C1 segment of cervical spinal cord (tissue), 14 donors: ENCODE data around the gene PPP2R1B.
A peak's percentile ranks its signal among the peaks of the same experiment; 100 is the strongest.
"Not testable (repeated sequence)": the region's sequence is repeated elsewhere in the genome, so short reads cannot be mapped to it uniquely, and the experiment has no call there.

Experiments used
- DNase-seq, 14 donors: peaks; one replicate each; lab custom pipeline; 2025; lab: John Stamatoyannopoulos, UW

Gene PPP2R1B

GRCh38 chr11:111729071-111729830 is 36.9 kb downstream of the PPP2R1B start:
- peak in 1 of 14 donors; percentile 13 for DNase-seq

DNA sequence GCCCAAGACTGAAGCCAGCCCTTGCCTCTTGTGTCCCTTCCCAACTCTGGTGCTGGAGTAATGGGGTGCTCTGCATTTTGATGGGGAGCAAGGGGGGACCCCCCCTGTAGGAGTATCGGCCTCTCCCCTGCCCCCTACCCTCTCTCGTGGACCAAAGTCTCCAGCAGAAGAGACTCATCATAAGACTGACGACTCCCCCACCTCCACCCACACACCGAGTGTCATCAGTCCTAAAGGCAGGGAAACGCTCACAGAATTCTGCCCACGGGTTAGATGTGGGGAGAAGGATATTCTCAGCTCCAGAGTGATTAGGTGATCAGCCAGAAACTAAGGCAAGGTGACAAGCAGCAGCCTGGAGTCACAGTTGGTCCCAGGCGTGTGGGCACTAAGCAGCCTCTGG is 38.8 kb downstream of the PPP2R1B start:
- no peak for DNase-seq

DNA sequence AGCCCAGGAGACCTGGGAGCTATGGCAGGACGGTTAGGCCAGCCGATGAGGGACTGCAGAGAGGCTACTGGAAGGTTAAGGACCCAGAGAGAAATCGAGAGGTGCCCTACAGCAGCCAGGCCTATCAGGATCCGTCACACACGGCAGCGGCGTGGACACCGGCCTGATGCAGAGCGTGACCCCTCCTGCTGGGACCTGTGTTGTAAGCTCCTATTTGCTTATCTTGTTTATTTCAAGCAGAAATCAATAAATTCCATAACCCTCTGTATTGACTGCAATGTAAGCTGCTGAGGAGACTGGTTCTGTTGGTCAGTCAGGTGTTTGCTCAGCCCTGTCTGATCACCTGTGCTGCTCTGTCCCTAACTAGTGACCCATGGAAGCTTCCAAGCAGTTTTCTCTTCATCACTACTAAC is 39.9 kb downstream of the PPP2R1B start:
- no peak for DNase-seq

DNA sequence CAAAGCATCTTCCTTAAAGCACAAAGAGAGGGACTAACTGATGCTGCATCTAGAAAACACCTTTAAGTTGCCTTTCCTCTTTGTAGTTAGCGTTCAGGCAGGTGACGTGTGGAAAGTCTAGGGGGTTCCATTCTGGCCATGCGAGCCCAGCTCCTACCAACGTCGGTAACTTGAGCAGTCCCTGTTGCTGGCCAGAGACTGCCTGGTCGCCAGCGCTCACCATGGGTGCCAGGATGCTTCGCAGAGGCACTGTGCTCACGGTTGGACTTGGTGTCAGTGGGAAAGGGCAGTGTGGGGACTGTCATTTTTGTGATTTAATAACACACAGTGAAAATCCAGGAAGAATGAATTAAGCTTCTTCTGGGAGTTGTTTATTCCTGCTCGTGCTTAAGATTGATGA is 40.6 kb downstream of the PPP2R1B start:
- peak in 1 of 14 donors; percentile 1 for DNase-seq

- no peak for DNase-seq
Measured at GRCh38 chr11:111724615-111725129, 41.5 kb downstream of the PPP2R1B start.

GRCh38 chr11:111723595-111723994 is 42.6 kb downstream of the PPP2R1B start:
- DNase-seq: no peak

GRCh38 chr11:111722501-111722900 is 43.7 kb downstream of the PPP2R1B start:
- no peak for DNase-seq

DNA sequence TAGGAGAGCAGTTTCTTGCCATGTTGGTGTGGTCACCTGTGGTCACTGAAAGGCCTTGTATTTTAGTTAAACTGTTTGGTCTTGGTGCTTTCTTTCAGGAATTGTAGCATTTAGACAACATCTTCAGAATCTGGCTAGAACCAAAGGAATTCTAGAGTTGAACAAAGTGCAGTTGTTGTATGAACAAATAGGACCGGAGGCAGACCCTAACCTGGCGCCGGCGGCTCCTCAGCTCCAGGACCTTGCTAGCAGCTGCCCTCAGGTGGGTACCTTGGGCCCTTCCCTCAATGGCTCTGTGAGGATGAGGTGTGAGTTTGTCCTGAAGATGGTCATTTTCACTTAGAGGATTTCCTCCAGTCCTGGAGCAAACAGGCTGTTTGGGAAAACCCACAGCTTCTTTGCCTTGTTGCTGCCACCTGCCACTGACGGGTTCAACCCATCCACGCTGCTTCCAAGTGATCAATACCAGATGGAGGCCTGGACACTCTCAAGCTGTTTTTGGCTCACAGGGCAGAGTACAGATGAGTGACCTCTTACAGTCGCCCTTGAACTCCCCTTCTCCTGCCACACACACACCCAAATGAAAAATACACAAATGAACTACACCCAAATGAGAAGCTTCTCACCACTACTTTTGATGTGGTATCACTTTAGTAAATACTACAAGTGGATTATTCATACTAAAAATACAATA is 45.2 kb downstream of the PPP2R1B start:
- no peak for DNase-seq

GRCh38 chr11:111719379-111719778 is 46.8 kb downstream of the PPP2R1B start:
- DNase-seq: no peak

DNA sequence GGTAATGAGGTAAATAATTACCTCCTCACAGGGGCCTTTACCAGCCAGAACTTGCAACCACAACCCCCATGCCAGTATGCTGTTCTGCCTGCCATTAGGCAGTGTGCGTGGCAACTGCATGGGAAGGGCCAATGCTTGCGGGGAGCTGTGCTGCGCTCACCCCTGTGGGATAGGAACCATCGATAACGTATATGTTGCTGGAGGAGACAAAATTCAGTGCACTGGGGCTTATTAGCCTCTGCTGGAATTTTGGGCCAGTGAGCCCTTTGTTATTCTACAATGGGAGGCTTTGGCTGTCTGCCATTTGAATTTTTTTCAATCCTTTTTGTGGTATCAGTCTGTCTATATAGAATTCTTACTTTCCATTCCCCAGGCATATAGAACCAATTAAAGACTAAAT is 47.3 kb downstream of the PPP2R1B start:
- DNase-seq: no peak

DNA sequence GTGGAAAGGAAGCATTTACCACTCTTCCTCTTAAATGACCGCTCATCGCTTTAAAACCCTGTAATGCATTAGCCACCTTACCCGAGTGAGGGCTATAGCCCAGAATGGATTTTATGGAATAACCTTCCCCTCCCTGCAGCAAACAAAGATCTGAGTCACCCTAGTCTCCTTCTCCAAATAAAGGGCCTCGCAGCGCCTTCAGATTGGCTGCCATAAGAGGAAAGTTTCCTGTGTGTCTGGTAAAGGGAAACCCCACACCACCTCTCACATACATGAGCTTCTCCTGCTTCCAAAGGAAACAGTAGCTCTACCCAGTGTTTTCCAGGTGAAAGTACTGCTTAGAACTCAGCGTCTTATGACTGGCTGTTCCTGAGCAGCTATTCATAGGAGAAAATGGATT is 47.8 kb downstream of the PPP2R1B start:
- no peak for DNase-seq

- DNase-seq: not testable (repeated sequence)
Measured at GRCh38 chr11:111717660-111718059, 48.5 kb downstream of the PPP2R1B start.

DNA sequence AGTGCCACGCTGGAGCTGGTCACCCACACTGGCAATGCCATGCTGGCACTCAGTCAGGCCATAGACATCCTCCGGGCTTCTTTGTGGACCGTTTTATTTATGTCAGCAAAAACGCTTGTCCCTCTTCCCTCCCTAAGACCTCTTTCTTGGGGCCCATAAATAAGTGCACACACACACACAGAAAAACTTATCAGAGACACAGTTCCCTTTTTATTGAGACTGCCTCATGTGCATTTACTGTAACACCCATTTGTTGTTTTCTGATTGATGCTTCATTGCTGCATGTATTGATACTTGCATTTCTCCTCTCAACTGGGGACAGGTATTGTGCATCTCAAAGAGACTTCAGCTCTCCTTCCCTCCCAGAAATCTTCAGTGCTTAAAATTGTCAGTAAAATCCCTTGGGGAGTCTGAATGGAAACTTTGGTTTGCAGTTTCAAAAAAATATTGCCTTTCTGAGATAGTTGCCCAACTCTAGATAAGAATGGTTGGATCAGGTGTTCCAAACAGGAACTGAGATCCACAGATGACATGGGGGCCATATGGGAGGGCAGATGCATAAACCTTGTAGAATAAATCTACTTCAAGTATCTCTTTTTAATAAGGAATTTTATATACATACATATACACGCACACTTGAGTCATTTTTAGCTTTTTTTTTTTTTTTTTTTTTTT is 50.9 kb downstream of the PPP2R1B start:
- DNase-seq: no peak

DNA sequence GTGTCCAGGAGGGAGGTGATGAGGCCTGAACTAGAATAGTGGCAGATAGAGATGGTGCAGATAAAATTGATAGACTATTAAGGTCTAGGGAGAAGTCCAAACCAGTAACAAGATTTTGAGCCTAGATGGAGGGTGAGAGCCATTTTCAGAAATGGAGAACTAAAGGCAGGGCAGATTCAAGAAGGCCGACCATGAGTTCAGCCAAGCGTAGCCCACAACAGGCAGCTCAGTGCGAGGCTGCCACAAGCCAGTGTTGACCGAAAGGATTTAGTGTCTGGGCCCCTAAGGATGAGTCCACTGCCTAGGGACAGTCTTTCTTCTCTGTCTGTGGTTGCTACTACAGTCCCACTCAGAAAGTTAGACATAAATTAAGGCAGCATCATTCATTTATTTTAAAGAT is 51.7 kb downstream of the PPP2R1B start:
- DNase-seq: no peak

GRCh38 chr11:111707691-111708067 is 58.5 kb downstream of the PPP2R1B start:
- no peak for DNase-seq

DNA sequence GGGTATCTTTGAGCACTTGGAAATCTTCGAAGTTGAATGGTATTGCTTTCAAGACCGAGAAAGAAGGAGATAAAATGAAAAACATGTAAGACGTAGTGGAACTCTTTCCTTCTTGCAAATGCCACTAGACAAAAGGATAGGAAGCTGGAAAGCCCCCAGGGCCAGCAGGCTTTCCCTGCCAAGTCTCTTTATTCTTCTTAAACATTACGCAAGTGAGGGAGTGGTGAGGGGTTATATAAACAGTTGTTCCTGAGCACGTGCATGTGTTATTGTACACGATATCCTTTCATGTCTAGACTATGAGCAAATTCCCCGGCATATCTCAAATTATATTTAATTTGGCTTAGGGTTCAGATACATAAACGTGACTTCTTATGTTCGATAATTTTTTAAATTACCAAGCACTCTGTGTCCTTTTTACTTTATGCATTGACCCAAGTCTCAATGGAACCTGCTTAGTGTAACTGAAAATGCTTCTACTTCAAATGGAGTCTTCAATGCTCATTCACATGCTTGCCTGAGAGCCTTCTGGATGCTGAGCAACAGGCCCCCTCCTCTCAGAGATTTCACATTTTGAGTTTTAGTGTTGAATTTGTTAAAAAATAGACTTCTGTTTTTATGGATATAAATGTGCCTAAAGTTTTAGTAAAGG is 59.0 kb downstream of the PPP2R1B start:
- peak in 2 of 14 donors; percentile 11 to 13 for DNase-seq

- DNase-seq: no peak
Measured at GRCh38 chr11:111703576-111703975, 62.6 kb downstream of the PPP2R1B start.

- no peak for DNase-seq
Measured at GRCh38 chr11:111702623-111703022, 63.6 kb downstream of the PPP2R1B start.

DNA sequence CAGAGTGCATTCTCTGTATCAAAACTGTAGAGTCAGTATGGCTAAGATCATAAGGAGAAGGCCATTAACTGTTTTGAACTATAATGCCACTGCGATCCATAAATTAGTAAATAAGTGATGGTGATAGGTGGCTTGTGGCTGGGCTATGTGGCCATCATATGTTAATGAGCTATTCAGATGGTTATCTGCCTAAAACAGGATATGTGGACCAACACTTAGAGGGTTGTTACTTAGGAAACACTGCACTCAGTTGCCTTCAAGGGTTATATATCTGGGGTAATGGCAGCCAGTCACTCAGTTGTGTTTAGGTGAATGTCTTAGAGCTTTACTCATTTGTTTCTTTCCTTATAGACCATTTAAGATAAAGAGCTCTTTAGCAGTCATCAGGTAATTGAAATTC is 66.0 kb downstream of the PPP2R1B start:
- no peak for DNase-seq

DNA sequence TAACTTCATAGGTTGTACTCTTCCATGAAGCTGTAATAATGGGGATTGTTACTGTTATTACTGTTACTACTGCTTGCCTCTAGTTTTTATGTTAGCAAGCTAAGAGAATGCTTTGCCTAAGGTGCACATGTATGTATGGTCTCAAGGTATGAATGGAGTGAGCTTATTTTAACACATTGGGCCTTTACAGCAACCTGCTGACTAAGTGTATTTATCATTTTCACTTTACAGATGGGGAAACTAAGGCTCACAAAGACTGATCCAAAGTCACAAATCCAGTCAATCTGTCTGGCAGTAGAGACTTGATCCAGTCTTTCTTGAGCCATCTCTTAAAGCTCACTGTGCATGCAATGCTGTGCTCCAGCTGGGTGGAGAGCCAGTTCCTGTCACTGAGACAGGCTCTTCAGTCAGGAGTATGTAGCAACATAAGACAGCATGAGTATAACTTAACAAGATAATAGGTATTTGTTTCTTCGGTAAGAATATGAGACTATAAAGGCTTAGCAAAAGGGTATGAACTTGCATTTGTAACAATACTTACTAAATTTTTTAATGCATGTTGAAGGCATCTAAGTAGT is 66.5 kb downstream of the PPP2R1B start:
- DNase-seq: no peak

DNA sequence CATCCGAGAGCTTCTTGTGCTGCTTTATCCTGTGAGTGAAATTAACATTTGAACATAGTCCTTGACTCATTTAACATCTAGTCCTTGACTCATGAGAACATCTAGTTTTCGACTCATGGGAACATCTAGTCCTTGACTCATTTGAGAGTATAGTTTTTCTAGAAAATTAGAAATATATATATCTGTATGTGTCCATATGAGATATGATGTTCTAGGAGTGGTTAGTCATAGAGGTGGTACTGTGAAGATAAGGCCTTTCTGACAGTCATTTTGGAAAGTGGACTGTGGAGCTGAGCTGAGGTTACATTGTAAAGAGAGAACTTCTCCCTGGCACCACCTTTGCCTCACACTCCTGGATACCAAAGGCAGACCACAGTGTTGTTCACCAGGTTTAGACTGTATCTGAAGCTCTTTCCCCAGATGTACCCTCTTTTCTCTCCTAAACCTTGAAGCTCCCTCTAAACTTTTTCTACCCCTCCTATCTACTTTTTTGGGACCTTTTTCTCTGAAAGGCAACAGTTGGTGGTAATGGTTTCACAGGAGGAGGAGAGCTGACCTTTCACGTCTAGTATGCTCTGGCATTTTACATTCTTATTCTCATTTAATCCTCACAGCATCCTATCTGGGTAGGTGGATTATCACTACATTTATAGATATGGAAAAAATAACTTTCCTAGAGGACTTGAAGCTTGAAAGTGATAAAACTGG is 67.2 kb downstream of the PPP2R1B start:
- no peak for DNase-seq
